SK-N-MC (cell line): ENCODE results near the gene TMEM40.

Source experiments
- EZH2 ChIP-seq: fragments of 200-600 bp; sonication (generic); IDR thresholded peaks from one replicate; pipeline ENCODE4 v1.6.1; 2017; ENCODE audit warnings: antibody characterized with exemption
- POLR2AphosphoS5 ChIP-seq: IDR thresholded peaks from 2 replicates; pipeline ENCODE4 v1.6.1; 2012; ENCODE audit warnings: mild to moderate bottlenecking, low read depth, low read length, borderline replicate concordance

DNA sequence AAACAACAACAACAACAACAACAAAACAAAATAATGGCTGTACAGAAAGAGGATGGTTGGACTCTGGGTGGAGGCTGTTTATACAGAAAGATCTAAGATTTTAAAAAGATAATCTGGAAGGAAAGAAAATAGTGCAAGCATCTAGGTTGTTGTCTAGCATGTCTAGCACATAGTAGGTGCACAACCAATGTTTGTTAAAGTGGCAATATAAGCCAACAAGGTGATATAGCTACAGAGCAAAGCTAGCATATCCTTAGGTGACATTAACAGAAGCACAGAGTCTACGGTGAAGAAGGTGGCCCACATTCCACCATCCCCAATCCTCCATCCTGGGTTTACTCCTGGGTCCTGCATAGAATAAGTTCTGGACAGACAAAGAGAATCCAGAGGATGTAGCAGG lies 4.7 kb downstream of the TMEM40 start:
- TF ChIP-seq POLR2AphosphoS5 (no peak), EZH2 (no peak)
